Ovary (tissue), 9 donors: ENCODE measurements around the gene CNTRL. TPM values are rescaled to one million over a fixed set of nuclear protein-coding genes. Genes with fewer than 3 reads are reported as not detected.
"Not testable (repeated sequence)": the region's sequence is repeated elsewhere in the genome, so short reads cannot be mapped to it uniquely, and the experiment has no call there.

Source experiments
- DNase-seq, 5 donors: peaks; one replicate each; pipeline ENCODE4 v3.0.0-alpha.2; 2019 to 2020
- H3K27ac ChIP-seq, 2 donors: fragments of 200-600 bp; one replicate each; pipeline versions ENCODE4 v1.5.1 to v1.8.0; 2019 to 2022
- H3K27me3 ChIP-seq: fragments of 200-600 bp; one replicate; pipeline ENCODE4 v1.8.0; 2022
- H3K36me3 ChIP-seq: fragments of 200-600 bp; sonication (generic); one replicate; pipeline ENCODE4 v1.5.1; 2019
- H3K4me1 ChIP-seq: one replicate; pipeline ENCODE4 v1.8.1; 2013; ENCODE audit warnings: mild to moderate bottlenecking, moderate library complexity; ENCODE audit not compliant: insufficient read depth
- H3K4me3 ChIP-seq: fragments of 200-600 bp; sonication (generic); one replicate; pipeline ENCODE4 v1.5.1; 2017
- H3K9me3 ChIP-seq, 2 donors: fragments of 200-600 bp in 1 of 2; sonication (generic) in 1 of 2; one replicate each; pipeline versions ENCODE4 v1.5.1 to v1.8.1; 2013 to 2019; ENCODE audit warnings: mild to moderate bottlenecking in 1 of 2, moderate library complexity in 1 of 2
- EP300 ChIP-seq: sonication (generic); formaldehyde crosslinking; IDR thresholded peaks from one replicate; pipeline ENCODE4 v1.6.1; 2017; ENCODE audit warnings: antibody characterized with exemption
- POLR2A ChIP-seq: fragments of 450-650 bp; IDR thresholded peaks from one replicate; pipeline ENCODE4 v1.6.1; 2017; ENCODE audit warnings: antibody characterized with exemption, mild to moderate bottlenecking, moderate library complexity
- WGBS, 3 donors: extraction: QIAGEN DNeasy Blood & Tissue Kit in 1 of 3; methylation state at CpG; one replicate each; pipeline versions ENCODE4 v1.1.5 to v1.1.7; 2013 to 2017; 5-methylcytosine and 5-hydroxymethylcytosine counted together
- intact Hi-C, 4 donors: fragments of 100-400 bp; cut with DNase I; formaldehyde crosslinking; loops; one replicate each; pipeline versions ENCODE4 v1.11.0 to v1.15.1; 2022 to 2023
- polyA plus RNA-seq, 2 donors: library from polyadenylated mRNA; stranded (reverse); fragments of 200-250 nt in 1 of 2; fragments of 350-450 nt in 1 of 2; fragmentation: Illumina TruSeq in 1 of 2; extraction: RNeasy Lipid Tissue Mini Kit (QIAGEN cat#74804) in 1 of 2; gene quantifications; one replicate each; pipeline ENCODE4 v1.2.3, GENCODE V29; 2013 to 2014
- total RNA-seq, 7 donors: library from RNA; depleted of rRNA in 2 of 7; stranded (reverse); fragments of >200 nt in 2 of 7; fragmentation: NEBNext Ultra II Directional in 3 of 7; extraction: Animal tissue kit (Norgen Biotek cat#: 25700) in 3 of 7; gene quantifications; one replicate each; pipeline versions ENCODE4 v1.1.0 to v1.2.4, GENCODE V29; 2016 to 2023
- TF ChIP-seq, protein P1 (sequence below), 3 donors: fragments of 450-650 bp in 2 of 3; fragments of 200-600 bp in 1 of 3; IDR thresholded peaks; one replicate each; pipeline versions ENCODE4 v1.5.1 to v1.8.0; 2016 to 2022; ENCODE audit warnings: antibody characterized with exemption in 3 of 3, mild to moderate bottlenecking in 1 of 3
- donor health status: DM: no; HTN: no; CAD: no; lungs with moderate emphysema.
- donor health status: DM: no; HTN: no; CAD: no.
- donor health status: Bipolar disorder and iron deficiency.
- donor health status: DM: yes; HTN: yes; CAD: no.
- donor health status: DM: no; HTN: no; CAD: no.
- donor health status: DM: yes; HTN: yes; CAD: no.

The CNTRL gene
- total and polyA plus RNA-seq, 9 donors = 10.0 to 27.2 (median 19.0) TPM

- Histone ChIP-seq H3K27ac (no peak overlapping the region), H3K27me3 (no peaks in the 10 kb centered on the region), H3K4me3 (no peak overlapping the region), H3K36me3 (no peaks in the 10 kb centered on the region), H3K4me1 (peaks cover 1% of the 10 kb centered on the region), H3K9me3 (no peaks in the 10 kb centered on the region)
- WGBS, 3 donors = 41 to 54% (median 52%) methylated on average over 3 of the region's 3 CpGs
- intact Hi-C loops = no loop called here
- TF ChIP-seq, protein P1, sequence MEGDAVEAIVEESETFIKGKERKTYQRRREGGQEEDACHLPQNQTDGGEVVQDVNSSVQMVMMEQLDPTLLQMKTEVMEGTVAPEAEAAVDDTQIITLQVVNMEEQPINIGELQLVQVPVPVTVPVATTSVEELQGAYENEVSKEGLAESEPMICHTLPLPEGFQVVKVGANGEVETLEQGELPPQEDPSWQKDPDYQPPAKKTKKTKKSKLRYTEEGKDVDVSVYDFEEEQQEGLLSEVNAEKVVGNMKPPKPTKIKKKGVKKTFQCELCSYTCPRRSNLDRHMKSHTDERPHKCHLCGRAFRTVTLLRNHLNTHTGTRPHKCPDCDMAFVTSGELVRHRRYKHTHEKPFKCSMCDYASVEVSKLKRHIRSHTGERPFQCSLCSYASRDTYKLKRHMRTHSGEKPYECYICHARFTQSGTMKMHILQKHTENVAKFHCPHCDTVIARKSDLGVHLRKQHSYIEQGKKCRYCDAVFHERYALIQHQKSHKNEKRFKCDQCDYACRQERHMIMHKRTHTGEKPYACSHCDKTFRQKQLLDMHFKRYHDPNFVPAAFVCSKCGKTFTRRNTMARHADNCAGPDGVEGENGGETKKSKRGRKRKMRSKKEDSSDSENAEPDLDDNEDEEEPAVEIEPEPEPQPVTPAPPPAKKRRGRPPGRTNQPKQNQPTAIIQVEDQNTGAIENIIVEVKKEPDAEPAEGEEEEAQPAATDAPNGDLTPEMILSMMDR (IDR thresholded peaks at IDR 0.05) = no peak
- no peak for TF ChIP-seq EP300
- TF ChIP-seq POLR2A = no peak
- no peak for DNase-seq
Measured at GRCh38 chr9:121125590-121125989, 50.8 kb downstream of the CNTRL start.

GRCh38 chr9:121129384-121129783 lies 54.6 kb downstream of the CNTRL start:
- H3K27ac ChIP-seq, H3K9me3 ChIP-seq, H3K4me1 ChIP-seq, DNase-seq, H3K27me3 ChIP-seq, H3K4me3 ChIP-seq, H3K36me3 ChIP-seq, intact Hi-C loops: not testable (repeated sequence)
- 87 to 96% (median 87%) methylated on average over 3 of the region's 3 CpGs for WGBS, 3 donors

GRCh38 chr9:121133104-121133816 lies 58.5 kb downstream of the CNTRL start:
- Histone ChIP-seq H3K9me3 (no peaks in the 10 kb centered on the region), H3K27me3 (no peaks in the 10 kb centered on the region), H3K27ac (no peak overlapping the region), H3K36me3 (no peaks in the 10 kb centered on the region), H3K4me1 (no peaks in the 10 kb centered on the region), H3K4me3 (no peak overlapping the region)
- no peak for DNase-seq
- WGBS, 3 donors = 87 to 90% (median 90%) methylated on average over 19 of the region's 19 CpGs
- intact Hi-C loops = no loop called here
- no peak for TF ChIP-seq POLR2A
- TF ChIP-seq EP300 = no peak
- TF ChIP-seq, protein P1 (IDR thresholded peaks at IDR 0.05) = no peak

- no peak for DNase-seq
- H3K9me3 ChIP-seq = no peaks in the 10 kb centered on the region
- TF ChIP-seq EP300 = no peak
- no peak overlapping the region for H3K27ac ChIP-seq
- no peak overlapping the region for H3K4me3 ChIP-seq
- no peaks in the 10 kb centered on the region for H3K4me1 ChIP-seq
- WGBS, 3 donors = 92 to 97% (median 96%) methylated on average over 2 of the region's 2 CpGs
- intact Hi-C loops = no loop called here
- no peaks in the 10 kb centered on the region for H3K27me3 ChIP-seq
- H3K36me3 ChIP-seq = no peaks in the 10 kb centered on the region
Measured at GRCh38 chr9:121135642-121136041, 60.9 kb downstream of the CNTRL start.

DNA sequence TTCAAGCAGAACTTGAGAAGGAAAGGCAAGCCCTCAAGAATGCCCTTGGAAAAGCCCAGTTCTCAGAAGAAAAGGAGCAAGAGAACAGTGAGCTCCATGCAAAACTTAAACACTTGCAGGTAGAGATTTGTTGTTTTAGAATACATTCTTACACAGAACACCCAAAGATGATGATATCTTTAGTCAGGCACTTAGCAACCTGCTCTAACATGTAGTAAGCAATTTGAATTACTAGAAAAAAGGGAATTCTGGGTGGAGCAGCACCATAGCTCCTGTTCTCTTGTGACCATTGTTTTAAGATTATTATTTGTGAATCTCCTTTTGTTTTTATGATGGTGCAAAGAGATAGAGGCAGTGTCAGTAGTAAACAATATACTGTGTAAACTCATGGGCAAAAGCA lies 63.8 kb downstream of the CNTRL start:
- no peak overlapping the region for H3K27ac ChIP-seq
- intact Hi-C loops = no loop called here
- no peaks in the 10 kb centered on the region for H3K36me3 ChIP-seq
- no peaks in the 10 kb centered on the region for H3K4me1 ChIP-seq
- TF ChIP-seq, protein P1 (IDR thresholded peaks at IDR 0.05) = no peak
- no peak for TF ChIP-seq EP300
- no peak for TF ChIP-seq POLR2A
- H3K27me3 ChIP-seq = no peaks in the 10 kb centered on the region
- H3K4me3 ChIP-seq = no peak overlapping the region
- H3K9me3 ChIP-seq = no peaks in the 10 kb centered on the region
- no peak for DNase-seq
